ENCODE results near the gene CPS1. TPM values are rescaled to one million over a fixed set of nuclear protein-coding genes. Genes with fewer than 3 reads are reported as not detected.

Gene CPS1
- total and polyA plus RNA-seq, 2 experiments from 2014 or later, result 5.5 to 11.0 TPM

- Mint-ChIP-seq H3K9me3 (no peaks in the 10 kb centered on the region), H3K27me3 (ENCODE audit: insufficient read depth, low read depth, poor library complexity) (peaks cover 4% of the 10 kb centered on the region), H3K36me3 (ENCODE audit: low read depth) (no peaks in the 10 kb centered on the region), H3K27ac (no peak overlapping the region), H3K4me1 (peaks cover 25% of the 10 kb centered on the region), H3K4me3 (no peak overlapping the region)
- no peak overlapping the region for H3K4me2 ChIP-seq
- H3K9me2 ChIP-seq (ENCODE audit: insufficient read depth), result 0 out of 2 replicates have a peak, but pooled peaks cover under 1% of the 10 kb centered on the region
- no peaks in the 10 kb centered on the region for H3K27me3 ChIP-seq (ENCODE audit: insufficient read depth)
- TF ChIP-seq ZNF331 (CRISPR knock-in tag; IDR thresholded peaks at IDR 0.05; ENCODE audit: low read depth) (no peak), STAT1 (IDR thresholded peaks at IDR 0.05; ENCODE audit: unreplicated experiment) (no peak), CREB1 (CRISPR knock-in tag; IDR thresholded peaks at IDR 0.05; ENCODE audit: low read depth) (no peak), CTCF (conservative IDR thresholded peaks at IDR 0.05; ENCODE audit: low read depth in 2 of 2) (no peak), EZH2 (IDR thresholded peaks at IDR 0.05; ENCODE audit: low read depth, unreplicated experiment) (no peak), NANOG (IDR thresholded peaks at IDR 0.05; ENCODE audit: borderline replicate concordance) (no peak), JUNB (IDR thresholded peaks at IDR 0.05; ENCODE audit: unreplicated experiment) (no peak), ETS1 (IDR thresholded peaks at IDR 0.05) (no peak), REST (IDR thresholded peaks at IDR 0.05; ENCODE audit: unreplicated experiment) (no peak), POLR2AphosphoS5 (IDR thresholded peaks at IDR 0.05; ENCODE audit: low read depth) (no peak), ZNF114 (CRISPR knock-in tag; IDR thresholded peaks at IDR 0.05) (no peak), ZNF462 (CRISPR knock-in tag; IDR thresholded peaks at IDR 0.05) (no peak)
- no peaks in the 10 kb centered on the region for H3K79me2 ChIP-seq (replicated peaks; ENCODE audit: insufficient read depth)
- ATAC-seq, result no peak
- H3K4me3 ChIP-seq, result no peak overlapping the region
- no peak overlapping the region for H3K27ac ChIP-seq (ENCODE audit: low read depth)
- H3K4me1 ChIP-seq (ENCODE audit: insufficient read depth), result peaks cover 25% of the 10 kb centered on the region
- H2AFZ ChIP-seq, result no peak overlapping the region
- H4K20me1 ChIP-seq (replicated peaks; ENCODE audit: insufficient read depth), result no peaks in the 10 kb centered on the region
- H3K36me3 ChIP-seq (ENCODE audit: insufficient read depth), result no peaks in the 10 kb centered on the region
- no peak for DNase-seq (ENCODE audit: low spot score)
- no peaks in the 10 kb centered on the region for H3F3A ChIP-seq (replicated peaks; ENCODE audit: low read depth)
Observed at GRCh38 chr2:210722092-210722491, 165.7 kb downstream of the CPS1 start.
